Measurements from ENCODE around the gene SEMA7A. TPM values are rescaled to one million over a fixed set of nuclear protein-coding genes. Genes with fewer than 3 reads are reported as not detected.

SEMA7A gene
- total and polyA plus RNA-seq, 9 donors = 3.8 to 10.4 (median 6.4) TPM

- H3K9me3 ChIP-seq (replicated peaks; ENCODE audit: control insufficient read depth, low read depth, low read length) = no peaks in the 10 kb centered on the region
- no peak for DNase-seq
- WGBS (ENCODE audit: insufficient coverage) = 71% methylated on average over 5 of the region's 10 CpGs
- peaks cover 29% of the 10 kb centered on the region for H3K4me1 ChIP-seq (ENCODE audit: control insufficient read depth, insufficient read depth, low read length)
- no peak overlapping the region for H3K4me3 ChIP-seq (ENCODE audit: low read length)
- no peaks in the 10 kb centered on the region for H3K27me3 ChIP-seq (ENCODE audit: control insufficient read depth, insufficient read depth, low read length)
- H3K36me3 ChIP-seq (ENCODE audit: control insufficient read depth, insufficient read depth, low read length) = no peaks in the 10 kb centered on the region
- H3K27ac ChIP-seq (ENCODE audit: low read length) = peak overlapping the region; percentile 13
These were observed 10.1 kb downstream of the SEMA7A start for GRCh38 chr15:74423431-74424257.

- Histone ChIP-seq H3K27ac (ENCODE audit: low read length) (peak overlapping the region; percentile 13), H3K36me3 (ENCODE audit: control insufficient read depth, insufficient read depth, low read length) (no peaks in the 10 kb centered on the region), H3K4me1 (ENCODE audit: control insufficient read depth, insufficient read depth, low read length) (peaks cover 25% of the 10 kb centered on the region), H3K9me3 (replicated peaks; ENCODE audit: control insufficient read depth, low read depth, low read length) (no peaks in the 10 kb centered on the region), H3K27me3 (ENCODE audit: control insufficient read depth, insufficient read depth, low read length) (no peaks in the 10 kb centered on the region), H3K4me3 (ENCODE audit: low read length) (no peak overlapping the region)
- no peak for DNase-seq
- 63% methylated on average over 8 of the region's 14 CpGs for WGBS (ENCODE audit: insufficient coverage)
These were observed 10.9 kb downstream of the SEMA7A start for GRCh38 chr15:74422652-74423430.

GRCh38 chr15:74422265-74422651 lies 11.5 kb downstream of the SEMA7A start:
- Histone ChIP-seq H3K27me3 (ENCODE audit: control insufficient read depth, insufficient read depth, low read length) (no peaks in the 10 kb centered on the region), H3K4me3 (ENCODE audit: low read length) (no peak overlapping the region), H3K4me1 (ENCODE audit: control insufficient read depth, insufficient read depth, low read length) (peaks cover 29% of the 10 kb centered on the region), H3K9me3 (replicated peaks; ENCODE audit: control insufficient read depth, low read depth, low read length) (no peaks in the 10 kb centered on the region), H3K36me3 (ENCODE audit: control insufficient read depth, insufficient read depth, low read length) (peaks cover 3% of the 10 kb centered on the region), H3K27ac (ENCODE audit: low read length) (no peak overlapping the region)
- WGBS (ENCODE audit: insufficient coverage) = 43% methylated on average over 5 of the region's 9 CpGs
- no peak for DNase-seq

- whole genome bisulfite sequencing (ENCODE audit: insufficient coverage) = 79% methylated on average over 15 of the region's 20 CpGs
- Histone ChIP-seq H3K36me3 (ENCODE audit: control insufficient read depth, insufficient read depth, low read length) (peaks cover 3% of the 10 kb centered on the region), H3K27me3 (ENCODE audit: control insufficient read depth, insufficient read depth, low read length) (no peaks in the 10 kb centered on the region), H3K4me3 (ENCODE audit: low read length) (no peak overlapping the region), H3K27ac (ENCODE audit: low read length) (no peak overlapping the region), H3K4me1 (ENCODE audit: control insufficient read depth, insufficient read depth, low read length) (peaks cover 36% of the 10 kb centered on the region), H3K9me3 (replicated peaks; ENCODE audit: control insufficient read depth, low read depth, low read length) (no peaks in the 10 kb centered on the region)
- no peak for DNase-seq
These were observed 12.2 kb downstream of the SEMA7A start for GRCh38 chr15:74421302-74422245.

- Histone ChIP-seq H3K9me3 (replicated peaks; ENCODE audit: control insufficient read depth, low read depth, low read length) (no peaks in the 10 kb centered on the region), H3K36me3 (ENCODE audit: control insufficient read depth, insufficient read depth, low read length) (peaks cover 7% of the 10 kb centered on the region), H3K27ac (ENCODE audit: low read length) (no peak overlapping the region), H3K4me1 (ENCODE audit: control insufficient read depth, insufficient read depth, low read length) (peaks cover 42% of the 10 kb centered on the region), H3K27me3 (ENCODE audit: control insufficient read depth, insufficient read depth, low read length) (no peaks in the 10 kb centered on the region), H3K4me3 (ENCODE audit: low read length) (no peak overlapping the region)
- 48% methylated on average over 7 of the region's 10 CpGs for WGBS (ENCODE audit: insufficient coverage)
- no peak for DNase-seq
These were observed 13.4 kb downstream of the SEMA7A start for GRCh38 chr15:74420193-74420905.

GRCh38 chr15:74419432-74419831 lies 14.3 kb downstream of the SEMA7A start:
- Histone ChIP-seq H3K4me3 (ENCODE audit: low read length) (no peak overlapping the region), H3K4me1 (ENCODE audit: control insufficient read depth, insufficient read depth, low read length) (peaks cover 42% of the 10 kb centered on the region), H3K27ac (ENCODE audit: low read length) (no peak overlapping the region), H3K9me3 (replicated peaks; ENCODE audit: control insufficient read depth, low read depth, low read length) (no peaks in the 10 kb centered on the region), H3K27me3 (ENCODE audit: control insufficient read depth, insufficient read depth, low read length) (no peaks in the 10 kb centered on the region), H3K36me3 (ENCODE audit: control insufficient read depth, insufficient read depth, low read length) (peaks cover 14% of the 10 kb centered on the region)
- WGBS (ENCODE audit: insufficient coverage) = 100% methylated on average over 1 of the region's 4 CpGs
- no peak for DNase-seq

GRCh38 chr15:74418575-74419338 lies 15.0 kb downstream of the SEMA7A start:
- Histone ChIP-seq H3K27me3 (ENCODE audit: control insufficient read depth, insufficient read depth, low read length) (no peaks in the 10 kb centered on the region), H3K4me3 (ENCODE audit: low read length) (no peak overlapping the region), H3K9me3 (replicated peaks; ENCODE audit: control insufficient read depth, low read depth, low read length) (no peaks in the 10 kb centered on the region), H3K27ac (ENCODE audit: low read length) (no peak overlapping the region), H3K4me1 (ENCODE audit: control insufficient read depth, insufficient read depth, low read length) (peaks cover 38% of the 10 kb centered on the region), H3K36me3 (ENCODE audit: control insufficient read depth, insufficient read depth, low read length) (peaks cover 16% of the 10 kb centered on the region)
- DNase-seq = no peak
- WGBS (ENCODE audit: insufficient coverage) = no CpG with 5 or more reads among the region's 16 CpGs

GRCh38 chr15:74417670-74418069 lies 16.1 kb downstream of the SEMA7A start:
- 88% methylated on average over 6 of the region's 9 CpGs for WGBS (ENCODE audit: insufficient coverage)
- DNase-seq = no peak
- no peak overlapping the region for H3K4me3 ChIP-seq (ENCODE audit: low read length)

GRCh38 chr15:74417225-74417624 lies 16.5 kb downstream of the SEMA7A start:
- peaks cover 16% of the 10 kb centered on the region for H3K36me3 ChIP-seq (ENCODE audit: control insufficient read depth, insufficient read depth, low read length)
- peaks cover 31% of the 10 kb centered on the region for H3K4me1 ChIP-seq (ENCODE audit: control insufficient read depth, insufficient read depth, low read length)
- H3K27me3 ChIP-seq (ENCODE audit: control insufficient read depth, insufficient read depth, low read length) = no peaks in the 10 kb centered on the region
- peak; percentile 90 for DNase-seq
- no peak overlapping the region for H3K4me3 ChIP-seq (ENCODE audit: low read length)
- WGBS (ENCODE audit: insufficient coverage) = 47% methylated on average over 5 of the region's 13 CpGs
- H3K27ac ChIP-seq (ENCODE audit: low read length) = peak overlapping the region; percentile 13
- no peaks in the 10 kb centered on the region for H3K9me3 ChIP-seq (replicated peaks; ENCODE audit: control insufficient read depth, low read depth, low read length)

More at GRCh38 chr15:74417670-74418069, 16.1 kb downstream of the SEMA7A start:
- Histone ChIP-seq H3K27ac (ENCODE audit: low read length) (no peak overlapping the region), H3K4me1 (ENCODE audit: control insufficient read depth, insufficient read depth, low read length) (peaks cover 35% of the 10 kb centered on the region), H3K27me3 (ENCODE audit: control insufficient read depth, insufficient read depth, low read length) (no peaks in the 10 kb centered on the region), H3K9me3 (replicated peaks; ENCODE audit: control insufficient read depth, low read depth, low read length) (no peaks in the 10 kb centered on the region), H3K36me3 (ENCODE audit: control insufficient read depth, insufficient read depth, low read length) (peaks cover 16% of the 10 kb centered on the region)
